Activated CD8-positive, alpha-beta T cell treated with anti-CD3 and anti-CD28 coated beads, Interleukin-2, amount 10 ng/mL, durations not matched to agents 7 days and 5 days (primary cell): ENCODE measurements around the gene ABCA3. TPM values are rescaled to one million over a fixed set of nuclear protein-coding genes. Genes with fewer than 3 reads are reported as not detected.

Source experiments
- ATAC-seq: fragments of 150-1000 bp; cut with Tn5 transposase; one replicate; pipeline ENCODE4 v1.10.0; 2021; ENCODE audit warnings: moderate library complexity
- CTCF ChIA-PET: fragments of 350-600 bp; sonication (Branson Sonifier 250); formaldehyde crosslinking; loops from one replicate; lab custom pipeline; 2021; ENCODE audit warnings: antibody characterized with exemption; lab: Charles Lee
- POLR2A ChIA-PET: fragments of 350-600 bp; sonication (Branson Sonifier 250); formaldehyde crosslinking; loops from one replicate; lab custom pipeline; 2021; ENCODE audit warnings: antibody characterized with exemption; lab: Charles Lee
- DNase-seq: peaks from one replicate; pipeline ENCODE4 v3.0.0-alpha.2; 2020
- H3K27ac Mint-ChIP-seq: one replicate; pipeline ENCODE4 v1.8.0; 2021; ENCODE audit warnings: mild to moderate bottlenecking, mixed read lengths
- H3K27me3 Mint-ChIP-seq: one replicate; pipeline ENCODE4 v1.8.0; 2021; ENCODE audit warnings: low read depth, mixed read lengths
- H3K36me3 Mint-ChIP-seq: one replicate; pipeline ENCODE4 v1.8.0; 2021; ENCODE audit warnings: low read depth, mixed read lengths
- H3K4me1 Mint-ChIP-seq: one replicate; pipeline ENCODE4 v1.8.0; 2021; ENCODE audit warnings: low read depth, mixed read lengths
- H3K4me3 Mint-ChIP-seq: one replicate; pipeline ENCODE4 v1.8.0; 2021; ENCODE audit warnings: mild to moderate bottlenecking, mixed read lengths
- H3K9me3 Mint-ChIP-seq: one replicate; pipeline ENCODE4 v1.8.0; 2022; ENCODE audit warnings: mixed read lengths; ENCODE audit not compliant: insufficient read depth
- total RNA-seq, 2 experiments: library from RNA; stranded (reverse); gene quantifications; one replicate each; pipeline ENCODE4 v1.2.3, GENCODE V29; 2021

The ABCA3 gene
- total RNA-seq, 2 experiments from 2014 or later: 6.3 to 6.8 TPM

GRCh38 chr16:2284001-2284770 lies 56.3 kb downstream of the ABCA3 start:
- POLR2A ChIA-PET: no interaction called here
- ATAC-seq (no peak), DNase-seq (no peak)
- H3K27me3 Mint-ChIP-seq: no peaks in the 10 kb centered on the region
- no peaks in the 10 kb centered on the region for H3K36me3 Mint-ChIP-seq
- no peak overlapping the region for H3K4me3 Mint-ChIP-seq
- no peaks in the 10 kb centered on the region for H3K9me3 Mint-ChIP-seq
- no peak overlapping the region for H3K27ac Mint-ChIP-seq
- H3K4me1 Mint-ChIP-seq: no peaks in the 10 kb centered on the region
- CTCF ChIA-PET: no interaction called here

- Mint-ChIP-seq H3K27ac (no peak overlapping the region), H3K4me3 (no peak overlapping the region), H3K9me3 (no peaks in the 10 kb centered on the region), H3K27me3 (no peaks in the 10 kb centered on the region), H3K4me1 (no peaks in the 10 kb centered on the region), H3K36me3 (no peaks in the 10 kb centered on the region)
- DNase-seq (no peak), ATAC-seq (no peak)
- ChIA-PET POLR2A (interaction anchor here (1.0 kb wide), 1 partner anchor 9 kb away, joined by 3 read pairs; no protein-coding TSS in a partner anchor), CTCF (no interaction called here)
Observed at GRCh38 chr16:2282866-2283555, 57.5 kb downstream of the ABCA3 start.

- Mint-ChIP-seq H3K9me3 (no peaks in the 10 kb centered on the region), H3K27ac (no peak overlapping the region), H3K36me3 (no peaks in the 10 kb centered on the region), H3K4me1 (no peaks in the 10 kb centered on the region), H3K4me3 (no peak overlapping the region), H3K27me3 (no peaks in the 10 kb centered on the region)
- ChIA-PET CTCF (no interaction called here), POLR2A (interaction anchor here (1.0 kb wide), 1 partner anchor 9 kb away, joined by 3 read pairs; no protein-coding TSS in a partner anchor)
- DNase-seq (no peak), ATAC-seq (no peak)
Observed at GRCh38 chr16:2282262-2282661, 58.3 kb downstream of the ABCA3 start.

GRCh38 chr16:2280981-2281542 lies 59.5 kb downstream of the ABCA3 start:
- H3K9me3 Mint-ChIP-seq: no peaks in the 10 kb centered on the region
- no peaks in the 10 kb centered on the region for H3K4me1 Mint-ChIP-seq
- no peak overlapping the region for H3K27ac Mint-ChIP-seq
- ChIA-PET CTCF (interaction anchor here (1.4 kb wide), 1 partner anchor 59 kb away, joined by 3 read pairs; the partner anchor contains the start of gene ABCA3), POLR2A (interaction anchor here (0.6 to 1.4 kb wide), 2 partner anchors 232 to 672 kb away, joined by 3 to 5 read pairs; no protein-coding TSS in a partner anchor)
- no peaks in the 10 kb centered on the region for H3K27me3 Mint-ChIP-seq
- no peak for ATAC-seq
- DNase-seq: no peak
- H3K4me3 Mint-ChIP-seq: no peak overlapping the region
- no peaks in the 10 kb centered on the region for H3K36me3 Mint-ChIP-seq

GRCh38 chr16:2280461-2280860 lies 60.1 kb downstream of the ABCA3 start:
- CTCF ChIA-PET: interaction anchor here (1.4 kb wide), 1 partner anchor 60 kb away, joined by 3 read pairs; the partner anchor contains the start of gene ABCA3
- H3K27ac Mint-ChIP-seq: no peak overlapping the region
- no peaks in the 10 kb centered on the region for H3K27me3 Mint-ChIP-seq
- H3K9me3 Mint-ChIP-seq: no peaks in the 10 kb centered on the region
- DNase-seq (no peak), ATAC-seq (no peak)
- POLR2A ChIA-PET: interaction anchor here (1.1 to 1.4 kb wide), 2 partner anchors 8 to 233 kb away, joined by 3 read pairs; no protein-coding TSS in a partner anchor
- H3K4me1 Mint-ChIP-seq: no peaks in the 10 kb centered on the region
- H3K4me3 Mint-ChIP-seq: no peak overlapping the region
- H3K36me3 Mint-ChIP-seq: no peaks in the 10 kb centered on the region

GRCh38 chr16:2278956-2279800 lies 61.4 kb downstream of the ABCA3 start:
- POLR2A ChIA-PET: interaction anchor here (1.1 to 1.3 kb wide), 2 partner anchors 9 to 10 kb away, joined by 3 read pairs; no protein-coding TSS in a partner anchor
- CTCF ChIA-PET: interaction anchor here (0.9 to 1.2 kb wide), 2 partner anchors 9 to 18 kb away, joined by 4 read pairs; no protein-coding TSS in a partner anchor
- Mint-ChIP-seq H3K4me1 (no peaks in the 10 kb centered on the region), H3K27me3 (no peaks in the 10 kb centered on the region), H3K9me3 (no peaks in the 10 kb centered on the region), H3K36me3 (no peaks in the 10 kb centered on the region), H3K27ac (no peak overlapping the region), H3K4me3 (no peak overlapping the region)
- no peak for DNase-seq
- ATAC-seq: no peak

GRCh38 chr16:2278272-2278608 lies 62.3 kb downstream of the ABCA3 start:
- Mint-ChIP-seq H3K4me3 (no peak overlapping the region), H3K4me1 (no peaks in the 10 kb centered on the region), H3K9me3 (no peaks in the 10 kb centered on the region), H3K27ac (no peak overlapping the region), H3K27me3 (no peaks in the 10 kb centered on the region), H3K36me3 (no peaks in the 10 kb centered on the region)
- ChIA-PET CTCF (interaction anchor here (0.9 to 1.2 kb wide), 2 partner anchors 8 to 19 kb away, joined by 4 read pairs; no protein-coding TSS in a partner anchor), POLR2A (interaction anchor here (1.3 kb wide), 1 partner anchor 9 kb away, joined by 3 read pairs; no protein-coding TSS in a partner anchor)
- DNase-seq (no peak), ATAC-seq (no peak)

- no peaks in the 10 kb centered on the region for H3K27me3 Mint-ChIP-seq
- no peak overlapping the region for H3K4me3 Mint-ChIP-seq
- H3K4me1 Mint-ChIP-seq: no peaks in the 10 kb centered on the region
- CTCF ChIA-PET: no interaction called here
- no peaks in the 10 kb centered on the region for H3K36me3 Mint-ChIP-seq
- H3K27ac Mint-ChIP-seq: no peak overlapping the region
- no peaks in the 10 kb centered on the region for H3K9me3 Mint-ChIP-seq
- POLR2A ChIA-PET: no interaction called here
- DNase-seq (no peak), ATAC-seq (no peak)
Observed at GRCh38 chr16:2277466-2278271, 62.9 kb downstream of the ABCA3 start.

- no peaks in the 10 kb centered on the region for H3K27me3 Mint-ChIP-seq
- H3K36me3 Mint-ChIP-seq: no peaks in the 10 kb centered on the region
- POLR2A ChIA-PET: no interaction called here
- ATAC-seq (no peak), DNase-seq (no peak)
- no peaks in the 10 kb centered on the region for H3K4me1 Mint-ChIP-seq
- CTCF ChIA-PET: no interaction called here
- no peak overlapping the region for H3K4me3 Mint-ChIP-seq
- no peaks in the 10 kb centered on the region for H3K9me3 Mint-ChIP-seq
- no peak overlapping the region for H3K27ac Mint-ChIP-seq
Observed at GRCh38 chr16:2276368-2277195, 63.9 kb downstream of the ABCA3 start.
